ENCODE results near the gene EFNA5. TPM values are rescaled to one million over a fixed set of nuclear protein-coding genes. Genes with fewer than 3 reads are reported as not detected.

EFNA5 gene
- total RNA-seq, 1 experiment from 2014 or later = 0.22 TPM

GRCh38 chr5:107373549-107374263, 297.0 kb downstream of the EFNA5 start:
- no peak overlapping the region for H3K9ac ChIP-seq (ENCODE audit: low read length)
- no peaks in the 10 kb centered on the region for H3K36me3 ChIP-seq (ENCODE audit: control insufficient read depth in 1 of 2, insufficient read depth in 2 of 2, low read length in 2 of 2)
- H3K4me3 ChIP-seq (replicated peaks in 1 of 2; ENCODE audit: low read depth in 1 of 2, low read length in 2 of 2) = no peak overlapping the region
- H3K27ac ChIP-seq (ENCODE audit: low read depth, low read length) = no peak overlapping the region
- no peaks in the 10 kb centered on the region for H3K27me3 ChIP-seq (ENCODE audit: insufficient read depth, low read length)
- H3K9me3 ChIP-seq (ENCODE audit: control insufficient read depth in 1 of 2, insufficient read depth in 1 of 2, low read depth in 1 of 2, low read length in 2 of 2) = no peaks in the 10 kb centered on the region
- no peaks in the 10 kb centered on the region for H4K20me1 ChIP-seq (ENCODE audit: insufficient read depth)
- no peak overlapping the region for H3K4me2 ChIP-seq (ENCODE audit: low read length)
- TF ChIP-seq ZBTB33 (IDR thresholded peaks at IDR 0.05; ENCODE audit: extremely low read depth, insufficient replicate concordance, low read length) (no peak), EZH2 (IDR thresholded peaks at IDR 0.05) (no peak), FOSL1 (IDR thresholded peaks at IDR 0.05; ENCODE audit: low read depth) (no peak), ZFX (IDR thresholded peaks at IDR 0.05) (no peak), EGR1 (IDR thresholded peaks at IDR 0.05; ENCODE audit: low read depth) (no peak), EZH2phosphoT487 (IDR thresholded peaks at IDR 0.05; ENCODE audit: borderline replicate concordance) (no peak), CTCF (IDR thresholded peaks at IDR 0.05 in 2 of 3, conservative IDR thresholded peaks at IDR 0.05 in 1 of 3; ENCODE audit: borderline replicate concordance in 1 of 3, insufficient read depth in 1 of 3, low read depth in 2 of 3, low read length in 2 of 3) (no peak), TCF7L2 (IDR thresholded peaks at IDR 0.05; ENCODE audit: borderline replicate concordance, extremely low read depth, insufficient read depth, insufficient read length) (no peak), POLR2A (IDR thresholded peaks at IDR 0.05; ENCODE audit: borderline replicate concordance, extremely low read depth, insufficient read depth, insufficient read length) (no peak), SP1 (IDR thresholded peaks at IDR 0.05; ENCODE audit: low read depth) (no peak)
- ChIA-PET CTCF (no interaction called here), POLR2A (no interaction called here), RAD21 (ENCODE audit: low non-redundant PET in 1 of 2, low total read pairs in 2 of 2, uncharacterized antibody in 2 of 2, unreplicated experiment in 2 of 2) (no interaction called here)
- BruUV-seq (replicated peaks) = no TSS peak
- DNase-seq (ENCODE audit: low read depth, low spot score) (no peak), ATAC-seq (no peak)
- no peaks in the 10 kb centered on the region for H3K9me2 ChIP-seq (ENCODE audit: insufficient read depth)
- intact Hi-C loops (cut with micrococcal nuclease) = no loop called here
- no peaks in the 10 kb centered on the region for H3K79me2 ChIP-seq (ENCODE audit: insufficient read depth, low read length)
- H2AFZ ChIP-seq (ENCODE audit: low read depth, low read length, poor library complexity, severe bottlenecking) = no peak overlapping the region
- no peaks in the 10 kb centered on the region for H3K4me1 ChIP-seq (ENCODE audit: control insufficient read depth in 1 of 2, insufficient read depth in 2 of 2, low read length in 2 of 2)
